Spleen (tissue), 7 donors: ENCODE data around the gene ZFHX2.

Experiments used
- POLR2A ChIP-seq, 3 donors: fragments of 450-650 bp; IDR thresholded peaks; one replicate each; pipeline ENCODE4 v1.5.1; 2017; ENCODE audit warnings: antibody characterized with exemption in 3 of 3, mild to moderate bottlenecking in 1 of 3
- POLR2AphosphoS5 ChIP-seq, 3 donors: sonication (generic); formaldehyde crosslinking; IDR thresholded peaks; one replicate each; pipeline ENCODE4 v1.5.1; 2017; ENCODE audit warnings: antibody characterized with exemption in 3 of 3
- TF ChIP-seq, protein P1 (sequence below), 11 experiments: fragments of 200-600 bp in 7 of 11; fragments of 450-650 bp in 4 of 11; sonication (generic) in 4 of 11; IDR thresholded peaks in 8 of 11; conservative IDR thresholded peaks in 3 of 11; 1 replicate in 7 of 11; 2 replicates in 4 of 11; pipeline versions ENCODE4 v1.4.0 to v1.8.0; 2016 to 2021; ENCODE audit warnings: antibody characterized with exemption in 11 of 11, inconsistent platforms in 4 of 11, mild to moderate bottlenecking in 1 of 11
- donor health status: DM: no; HTN: no; CAD: no; lungs with moderate emphysema.
- donor health status: DM: no; HTN: no; CAD: no.
- donor health status: DM: no; HTN: no; CAD: no.

GRCh38 chr14:23568021-23568599, 16.5 kb upstream of the ZFHX2 start:
- no peak for TF ChIP-seq POLR2A (IDR thresholded peaks at IDR 0.05)
- TF ChIP-seq, protein P1, sequence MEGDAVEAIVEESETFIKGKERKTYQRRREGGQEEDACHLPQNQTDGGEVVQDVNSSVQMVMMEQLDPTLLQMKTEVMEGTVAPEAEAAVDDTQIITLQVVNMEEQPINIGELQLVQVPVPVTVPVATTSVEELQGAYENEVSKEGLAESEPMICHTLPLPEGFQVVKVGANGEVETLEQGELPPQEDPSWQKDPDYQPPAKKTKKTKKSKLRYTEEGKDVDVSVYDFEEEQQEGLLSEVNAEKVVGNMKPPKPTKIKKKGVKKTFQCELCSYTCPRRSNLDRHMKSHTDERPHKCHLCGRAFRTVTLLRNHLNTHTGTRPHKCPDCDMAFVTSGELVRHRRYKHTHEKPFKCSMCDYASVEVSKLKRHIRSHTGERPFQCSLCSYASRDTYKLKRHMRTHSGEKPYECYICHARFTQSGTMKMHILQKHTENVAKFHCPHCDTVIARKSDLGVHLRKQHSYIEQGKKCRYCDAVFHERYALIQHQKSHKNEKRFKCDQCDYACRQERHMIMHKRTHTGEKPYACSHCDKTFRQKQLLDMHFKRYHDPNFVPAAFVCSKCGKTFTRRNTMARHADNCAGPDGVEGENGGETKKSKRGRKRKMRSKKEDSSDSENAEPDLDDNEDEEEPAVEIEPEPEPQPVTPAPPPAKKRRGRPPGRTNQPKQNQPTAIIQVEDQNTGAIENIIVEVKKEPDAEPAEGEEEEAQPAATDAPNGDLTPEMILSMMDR (IDR thresholded peaks at IDR 0.05 in 8 of 11, conservative IDR thresholded peaks at IDR 0.05 in 3 of 11): no peak
- no peak for TF ChIP-seq POLR2AphosphoS5 (IDR thresholded peaks at IDR 0.05)
